Measurements from ENCODE around the gene ARMH3.
"Not testable (repeated sequence)": the region's sequence is repeated elsewhere in the genome, so short reads cannot be mapped to it uniquely, and the experiment has no call there.

The ARMH3 gene

GRCh38 chr10:102038410-102038809 lies 17.6 kb downstream of the ARMH3 start:
- no peaks in the 10 kb centered on the region for H3K4me1 ChIP-seq (ENCODE audit: control insufficient read depth, insufficient read depth, low read length)
- no peak overlapping the region for H3K9ac ChIP-seq (ENCODE audit: low read length)
- H3K9me3 ChIP-seq (ENCODE audit: control insufficient read depth, low read length), result no peaks in the 10 kb centered on the region
- no peak overlapping the region for H3K4me3 ChIP-seq (ENCODE audit: low read length)
- H3K36me3 ChIP-seq (ENCODE audit: control insufficient read depth, insufficient read depth, low read length), result no peaks in the 10 kb centered on the region
- H3K27me3 ChIP-seq (ENCODE audit: control insufficient read depth, insufficient read depth, low read length), result no peaks in the 10 kb centered on the region

GRCh38 chr10:102035807-102036206 lies 20.2 kb downstream of the ARMH3 start:
- H3K9me3 ChIP-seq (ENCODE audit: control insufficient read depth, low read length); H3K4me1 ChIP-seq (ENCODE audit: control insufficient read depth, insufficient read depth, low read length); H3K36me3 ChIP-seq (ENCODE audit: control insufficient read depth, insufficient read depth, low read length); H3K9ac ChIP-seq (ENCODE audit: low read length); H3K27me3 ChIP-seq (ENCODE audit: control insufficient read depth, insufficient read depth, low read length); H3K4me3 ChIP-seq (ENCODE audit: low read length): not testable (repeated sequence)

- Histone ChIP-seq H3K36me3 (ENCODE audit: control insufficient read depth, insufficient read depth, low read length) (peaks cover 7% of the 10 kb centered on the region), H3K9ac (ENCODE audit: low read length) (no peak overlapping the region), H3K9me3 (ENCODE audit: control insufficient read depth, low read length) (no peaks in the 10 kb centered on the region), H3K4me3 (ENCODE audit: low read length) (no peak overlapping the region), H3K27me3 (ENCODE audit: control insufficient read depth, insufficient read depth, low read length) (no peaks in the 10 kb centered on the region), H3K4me1 (ENCODE audit: control insufficient read depth, insufficient read depth, low read length) (no peaks in the 10 kb centered on the region)
These were observed 22.2 kb downstream of the ARMH3 start for GRCh38 chr10:102033787-102034186.

- Histone ChIP-seq H3K4me1 (ENCODE audit: control insufficient read depth, insufficient read depth, low read length) (no peaks in the 10 kb centered on the region), H3K9me3 (ENCODE audit: control insufficient read depth, low read length) (no peaks in the 10 kb centered on the region), H3K4me3 (ENCODE audit: low read length) (no peak overlapping the region), H3K27me3 (ENCODE audit: control insufficient read depth, insufficient read depth, low read length) (no peaks in the 10 kb centered on the region), H3K36me3 (ENCODE audit: control insufficient read depth, insufficient read depth, low read length) (peaks cover 5% of the 10 kb centered on the region), H3K9ac (ENCODE audit: low read length) (no peak overlapping the region)
These were observed 28.7 kb downstream of the ARMH3 start for GRCh38 chr10:102027261-102027660.

- peaks cover 5% of the 10 kb centered on the region for H3K36me3 ChIP-seq (ENCODE audit: control insufficient read depth, insufficient read depth, low read length)
These were observed 31.2 kb downstream of the ARMH3 start for GRCh38 chr10:102024799-102025198.

GRCh38 chr10:102020938-102021337 lies 35.0 kb downstream of the ARMH3 start:
- no peaks in the 10 kb centered on the region for H3K4me1 ChIP-seq (ENCODE audit: control insufficient read depth, insufficient read depth, low read length)
- no peak overlapping the region for H3K9ac ChIP-seq (ENCODE audit: low read length)
- no peaks in the 10 kb centered on the region for H3K36me3 ChIP-seq (ENCODE audit: control insufficient read depth, insufficient read depth, low read length)
- no peaks in the 10 kb centered on the region for H3K9me3 ChIP-seq (ENCODE audit: control insufficient read depth, low read length)
- H3K27me3 ChIP-seq (ENCODE audit: control insufficient read depth, insufficient read depth, low read length), result no peaks in the 10 kb centered on the region
- no peak overlapping the region for H3K4me3 ChIP-seq (ENCODE audit: low read length)

More at GRCh38 chr10:102024799-102025198, 31.2 kb downstream of the ARMH3 start:
- H3K9ac ChIP-seq (ENCODE audit: low read length), result no peak overlapping the region
- H3K4me3 ChIP-seq (ENCODE audit: low read length), result no peak overlapping the region
- H3K9me3 ChIP-seq (ENCODE audit: control insufficient read depth, low read length), result no peaks in the 10 kb centered on the region
- no peaks in the 10 kb centered on the region for H3K4me1 ChIP-seq (ENCODE audit: control insufficient read depth, insufficient read depth, low read length)
- no peaks in the 10 kb centered on the region for H3K27me3 ChIP-seq (ENCODE audit: control insufficient read depth, insufficient read depth, low read length)

- no peak overlapping the region for H3K9ac ChIP-seq (ENCODE audit: low read length)
- no peaks in the 10 kb centered on the region for H3K4me1 ChIP-seq (ENCODE audit: control insufficient read depth, insufficient read depth, low read length)
- no peaks in the 10 kb centered on the region for H3K9me3 ChIP-seq (ENCODE audit: control insufficient read depth, low read length)
- peaks cover 7% of the 10 kb centered on the region for H3K36me3 ChIP-seq (ENCODE audit: control insufficient read depth, insufficient read depth, low read length)
- no peak overlapping the region for H3K4me3 ChIP-seq (ENCODE audit: low read length)
- H3K27me3 ChIP-seq (ENCODE audit: control insufficient read depth, insufficient read depth, low read length), result no peaks in the 10 kb centered on the region
These were observed 38.7 kb downstream of the ARMH3 start for GRCh38 chr10:102017295-102017694.

- Histone ChIP-seq H3K36me3 (ENCODE audit: control insufficient read depth, insufficient read depth, low read length) (peaks cover 7% of the 10 kb centered on the region), H3K4me3 (ENCODE audit: low read length) (no peak overlapping the region), H3K9me3 (ENCODE audit: control insufficient read depth, low read length) (no peaks in the 10 kb centered on the region), H3K27me3 (ENCODE audit: control insufficient read depth, insufficient read depth, low read length) (no peaks in the 10 kb centered on the region), H3K9ac (ENCODE audit: low read length) (no peak overlapping the region), H3K4me1 (ENCODE audit: control insufficient read depth, insufficient read depth, low read length) (no peaks in the 10 kb centered on the region)
These were observed 39.6 kb downstream of the ARMH3 start for GRCh38 chr10:102016416-102016815.

GRCh38 chr10:102010961-102011360 lies 45.0 kb downstream of the ARMH3 start:
- Histone ChIP-seq H3K36me3 (ENCODE audit: control insufficient read depth, insufficient read depth, low read length) (peaks cover 7% of the 10 kb centered on the region), H3K4me1 (ENCODE audit: control insufficient read depth, insufficient read depth, low read length) (no peaks in the 10 kb centered on the region), H3K27me3 (ENCODE audit: control insufficient read depth, insufficient read depth, low read length) (no peaks in the 10 kb centered on the region), H3K9ac (ENCODE audit: low read length) (no peak overlapping the region), H3K4me3 (ENCODE audit: low read length) (no peak overlapping the region), H3K9me3 (ENCODE audit: control insufficient read depth, low read length) (no peaks in the 10 kb centered on the region)

- no peaks in the 10 kb centered on the region for H3K9me3 ChIP-seq (ENCODE audit: control insufficient read depth, low read length)
- H3K4me1 ChIP-seq (ENCODE audit: control insufficient read depth, insufficient read depth, low read length), result no peaks in the 10 kb centered on the region
- H3K4me3 ChIP-seq (ENCODE audit: low read length), result no peak overlapping the region
- H3K27me3 ChIP-seq (ENCODE audit: control insufficient read depth, insufficient read depth, low read length), result no peaks in the 10 kb centered on the region
- no peak overlapping the region for H3K9ac ChIP-seq (ENCODE audit: low read length)
- peaks cover 7% of the 10 kb centered on the region for H3K36me3 ChIP-seq (ENCODE audit: control insufficient read depth, insufficient read depth, low read length)
These were observed 46.1 kb downstream of the ARMH3 start for GRCh38 chr10:102009801-102010425.

GRCh38 chr10:102007796-102008195 lies 48.2 kb downstream of the ARMH3 start:
- no peak overlapping the region for H3K9ac ChIP-seq (ENCODE audit: low read length)
- H3K36me3 ChIP-seq (ENCODE audit: control insufficient read depth, insufficient read depth, low read length), result peaks cover 5% of the 10 kb centered on the region

GRCh38 chr10:102007031-102007430 lies 48.9 kb downstream of the ARMH3 start:
- not testable (repeated sequence) for H3K27me3 ChIP-seq (ENCODE audit: control insufficient read depth, insufficient read depth, low read length); H3K4me1 ChIP-seq (ENCODE audit: control insufficient read depth, insufficient read depth, low read length); H3K9me3 ChIP-seq (ENCODE audit: control insufficient read depth, low read length); H3K36me3 ChIP-seq (ENCODE audit: control insufficient read depth, insufficient read depth, low read length); H3K4me3 ChIP-seq (ENCODE audit: low read length); H3K9ac ChIP-seq (ENCODE audit: low read length)

More at GRCh38 chr10:102007796-102008195, 48.2 kb downstream of the ARMH3 start:
- Histone ChIP-seq H3K9me3 (ENCODE audit: control insufficient read depth, low read length) (no peaks in the 10 kb centered on the region), H3K4me3 (ENCODE audit: low read length) (no peak overlapping the region), H3K27me3 (ENCODE audit: control insufficient read depth, insufficient read depth, low read length) (no peaks in the 10 kb centered on the region), H3K4me1 (ENCODE audit: control insufficient read depth, insufficient read depth, low read length) (no peaks in the 10 kb centered on the region)

- no peaks in the 10 kb centered on the region for H3K27me3 ChIP-seq (ENCODE audit: control insufficient read depth, insufficient read depth, low read length)
- no peaks in the 10 kb centered on the region for H3K36me3 ChIP-seq (ENCODE audit: control insufficient read depth, insufficient read depth, low read length)
- H3K4me1 ChIP-seq (ENCODE audit: control insufficient read depth, insufficient read depth, low read length), result no peaks in the 10 kb centered on the region
- no peak overlapping the region for H3K4me3 ChIP-seq (ENCODE audit: low read length)
- H3K9me3 ChIP-seq (ENCODE audit: control insufficient read depth, low read length), result no peaks in the 10 kb centered on the region
- H3K9ac ChIP-seq (ENCODE audit: low read length), result no peak overlapping the region
These were observed 51.6 kb downstream of the ARMH3 start for GRCh38 chr10:102004376-102004775.
